HepG2 (cell line): ENCODE results near the gene SBNO2. TPM values are rescaled to one million over a fixed set of nuclear protein-coding genes. Genes with fewer than 3 reads are reported as not detected.

ENCODE experiments used
- ATAC-seq: fragments of 200-7000 bp; cut with Tn5 transposase; 3 replicates; pipeline ENCODE4 v1.9.1; 2020; ENCODE audit warnings: mild to moderate bottlenecking, moderate library complexity
- BruUV-seq: library from RNA; stranded (reverse); fragments of 400-500 nt; replicated peaks from 2 replicates; lab custom pipeline; 2021; lab: Mats Ljungman, UMichigan
- CTCF ChIA-PET: fragments of 300-600 bp; formaldehyde crosslinking; extraction: SDS; loops from one replicate; lab custom pipeline; 2021; ENCODE audit warnings: low total read pairs, inconsistent platforms, low intra/inter-chr PET ratio; lab: Yijun Ruan, JAX
- POLR2A ChIA-PET: fragments of 350-600 bp; sonication (Branson Sonifier 250); formaldehyde crosslinking; loops from one replicate; lab custom pipeline; 2020; ENCODE audit warnings: antibody characterized with exemption, inconsistent platforms; lab: Yijun Ruan, JAX
- DNase-seq: peaks from one replicate; pipeline ENCODE4 v3.0.0-alpha.2; 2015; ENCODE audit warnings: low spot score
- FAIRE-seq: peaks from 3 replicates; lab custom pipeline; 2011; peaks lifted over from hg19 to GRCh38; lab: Jason Lieb, UNC
- H2AFZ ChIP-seq: one replicate; pipeline ENCODE4 v1.6.1; 2011; ENCODE audit warnings: low read length, inconsistent platforms
- H3K27ac ChIP-seq: fragments of 300-600 bp; 3 replicates; pipeline ENCODE4 v1.8.0; 2011; ENCODE audit warnings: mixed run types, mild to moderate bottlenecking, mixed read lengths, low read length, inconsistent platforms; ENCODE audit not compliant: insufficient read depth; ENCODE audit errors: extremely low read length
- H3K27me3 ChIP-seq, 2 experiments: fragments of 200-600 bp in 1 of 2; 2 replicates in 1 of 2; 3 replicates in 1 of 2; pipeline versions ENCODE4 v1.6.0 to v1.8.0; 2011; ENCODE audit warnings: low read length in 2 of 2, mild to moderate bottlenecking in 2 of 2, moderate library complexity in 2 of 2, inconsistent platforms in 1 of 2; ENCODE audit not compliant: insufficient read depth in 2 of 2, control insufficient read depth in 1 of 2
- H3K36me3 ChIP-seq, 2 experiments: fragments of 200-600 bp in 1 of 2; replicated peaks in 1 of 2; 2 replicates in 1 of 2; 3 replicates in 1 of 2; pipeline versions ENCODE4 v1.5.1 to v1.8.0; 2011; ENCODE audit warnings: low read length in 2 of 2, inconsistent platforms in 1 of 2; ENCODE audit not compliant: insufficient read depth in 2 of 2, control insufficient read depth in 1 of 2
- H3K4me1 ChIP-seq: 2 replicates; pipeline ENCODE4 v1.5.1; 2012; ENCODE audit warnings: low read length, inconsistent platforms; ENCODE audit not compliant: insufficient read depth
- H3K4me2 ChIP-seq: 2 replicates; pipeline ENCODE4 v1.6.0; 2011; ENCODE audit warnings: low read depth, low read length, inconsistent platforms
- H3K4me3 ChIP-seq, 3 experiments: fragments of 200-600 bp in 1 of 3; sonication (generic), shearing (Covaris generic) in 1 of 3; replicated peaks in 1 of 3; 2 replicates each; pipeline ENCODE4 v1.5.1; 2011 to 2016; ENCODE audit warnings: low read length in 3 of 3, inconsistent platforms in 2 of 3, low read depth in 2 of 3, mild to moderate bottlenecking in 2 of 3, control low read depth in 1 of 3, mixed read lengths in 1 of 3; ENCODE audit not compliant: insufficient read depth in 1 of 3
- H3K79me2 ChIP-seq: one replicate; pipeline ENCODE4 v1.6.1; 2011; ENCODE audit warnings: low read length, inconsistent platforms; ENCODE audit not compliant: insufficient read depth
- H3K9ac ChIP-seq: 2 replicates; pipeline ENCODE4 v1.6.0; 2011; ENCODE audit warnings: mild to moderate bottlenecking, low read depth, low read length, inconsistent platforms; ENCODE audit not compliant: insufficient read depth
- H3K9me3 ChIP-seq: 2 replicates; pipeline ENCODE4 v1.5.1; 2012; ENCODE audit warnings: mild to moderate bottlenecking, low read length
- H4K20me1 ChIP-seq: 2 replicates; pipeline ENCODE4 v1.6.0; 2011; ENCODE audit warnings: inconsistent platforms, mild to moderate bottlenecking, low read length, moderate library complexity; ENCODE audit not compliant: insufficient read depth
- BRF2 ChIP-seq: sonication (generic); formaldehyde crosslinking; IDR thresholded peaks from 2 replicates; pipeline ENCODE4 v1.8.1; 2022; ENCODE audit warnings: mild to moderate bottlenecking, missing genetic modification reagents
- EHMT2 ChIP-seq: fragments of 200-600 bp; sonication (generic); IDR thresholded peaks from 2 replicates; pipeline ENCODE4 v1.7.0; 2017; ENCODE audit warnings: antibody characterized with exemption, low read depth, low read length, borderline replicate concordance
- FOXO4 ChIP-seq: sonication (generic); formaldehyde crosslinking; conservative IDR thresholded peaks from 2 replicates; pipeline ENCODE4 v1.8.1; 2023; ENCODE audit warnings: missing genetic modification reagents
- GFI1 ChIP-seq: sonication (generic); formaldehyde crosslinking; IDR thresholded peaks from 2 replicates; pipeline ENCODE4 v1.5.0; 2020; ENCODE audit warnings: missing genetic modification reagents, mild to moderate bottlenecking, borderline replicate concordance
- KLF15 ChIP-seq: sonication (generic); formaldehyde crosslinking; IDR thresholded peaks from 2 replicates; pipeline ENCODE4 v1.8.1; 2023; ENCODE audit warnings: borderline replicate concordance, mild to moderate bottlenecking, inconsistent platforms, missing genetic modification reagents, mixed read lengths
- PAXIP1 ChIP-seq: sonication (generic); formaldehyde crosslinking; conservative IDR thresholded peaks from 2 replicates; pipeline ENCODE4 v1.4.0; 2020; ENCODE audit warnings: mild to moderate bottlenecking, missing genetic modification reagents, moderate library complexity
- SRSF1 ChIP-seq: fragments of 200-400 bp; formaldehyde crosslinking; optimal IDR thresholded peaks from 2 replicates; pipeline ENCODE3; 2017; ENCODE audit warnings: mild to moderate bottlenecking, low read depth, low read length, moderate library complexity
- ZFP37 ChIP-seq: sonication (generic); formaldehyde crosslinking; IDR thresholded peaks from 2 replicates; pipeline ENCODE4 v1.4.0; 2020; ENCODE audit warnings: missing genetic modification reagents, borderline replicate concordance
- WGBS: methylation state at CpG from one replicate; pipeline ENCODE4 v1.1.6; 2017; ENCODE audit warnings: low lambda C conversion rate; 5-methylcytosine and 5-hydroxymethylcytosine counted together
- in situ Hi-C: cut with HindIII; loops from 2 replicates; pipeline ENCODE4 v1.10.0; 2017; ENCODE audit warnings: low pct_unique_long_range_greater_than_20kb; ENCODE audit not compliant: extremely low pct_ligation_motif_present
- intact Hi-C: fragments of 100-400 bp; cut with micrococcal nuclease; formaldehyde crosslinking; loops from one replicate; pipeline ENCODE4 v1.10.0; 2022; ENCODE audit not compliant: unreplicated experiment
- polyA plus RNA-seq, 8 experiments: library from polyadenylated mRNA; depleted of rRNA in 3 of 8; stranded (reverse) in 7 of 8; unstranded in 1 of 8; fragments of >200 nt; fragmentation: Illumina TruSeq in 4 of 8; extraction: Trizol in 4 of 8; gene quantifications; 2 replicates each; pipeline versions ENCODE4 v1.2.1 to v1.2.3, GENCODE V29; 2011 to 2016; ENCODE audit warnings: low read depth in 4 of 8, missing spikeins in 1 of 8, mixed read lengths in 1 of 8; ENCODE audit not compliant: insufficient read depth in 1 of 8
- total RNA-seq, 5 experiments: library from RNA; depleted of rRNA; stranded (reverse); fragments of >200 nt; fragmentation: Illumina TruSeq; extraction: Trizol; gene quantifications; 2 replicates each; pipeline ENCODE4 v1.2.3, GENCODE V29; 2016; ENCODE audit warnings: low read depth in 1 of 5
- TF ChIP-seq, protein P1 (sequence below): sonication (generic); formaldehyde crosslinking; IDR thresholded peaks from 2 replicates; pipeline ENCODE4 v1.5.0; 2020; ENCODE audit warnings: mild to moderate bottlenecking, low read depth, missing genetic modification reagents, borderline replicate concordance
- TF ChIP-seq, protein P2 (sequence below): sonication (generic); formaldehyde crosslinking; IDR thresholded peaks from 2 replicates; pipeline ENCODE4 v1.4.0; 2020; ENCODE audit warnings: missing genetic modification reagents

SBNO2 gene
- total and polyA plus RNA-seq, 2 of the 13 experiments (the other 11 are each of a cell fraction or from before 2014, with no cell fraction given) = 8.6 to 10.4 TPM

GRCh38 chr19:1107661-1108261, 66.3 kb downstream of the SBNO2 start:
- intact Hi-C loops (loop anchor here (10.0 kb wide), 1 partner anchor 53 kb away; no protein-coding TSS in a partner anchor), in situ Hi-C loops (no loop called here)
- H3K79me2 ChIP-seq = peaks cover 11% of the 10 kb centered on the region
- peaks cover 36% of the 10 kb centered on the region for H3K4me1 ChIP-seq
- FAIRE-seq = no peak
- H3K27ac ChIP-seq = no peak overlapping the region
- no TSS peak for BruUV-seq
- H2AFZ ChIP-seq = no peak overlapping the region
- no peak overlapping the region for H3K9ac ChIP-seq
- peaks cover 10 to 20% of the 10 kb centered on the region in 2 experiments; a peak in 4 of 5 replicates for H3K36me3 ChIP-seq
- H3K9me3 ChIP-seq = no peaks in the 10 kb centered on the region
- 98% methylated on average over 11 of the region's 25 CpGs for WGBS
- no peak overlapping the region for H3K4me3 ChIP-seq
- peaks cover 15% of the 10 kb centered on the region; the same call in 1 of the 2 replicates for H4K20me1 ChIP-seq
- H3K4me2 ChIP-seq = no peak overlapping the region
- DNase-seq = no peak
- POLR2A ChIA-PET = interaction anchor here (1.2 kb wide), 1 partner anchor 10 kb away, joined by 6 read pairs; no protein-coding TSS in a partner anchor
- no peaks in the 10 kb centered on the region for H3K27me3 ChIP-seq
- no peak for ATAC-seq
- CTCF ChIA-PET = no interaction called here
- TF ChIP-seq, protein P1, sequence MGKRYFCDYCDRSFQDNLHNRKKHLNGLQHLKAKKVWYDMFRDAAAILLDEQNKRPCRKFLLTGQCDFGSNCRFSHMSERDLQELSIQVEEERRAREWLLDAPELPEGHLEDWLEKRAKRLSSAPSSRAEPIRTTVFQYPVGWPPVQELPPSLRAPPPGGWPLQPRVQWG (CRISPR knock-in tag) = no peak
- no peak for TF ChIP-seq EHMT2
- TF ChIP-seq PAXIP1 (CRISPR knock-in tag) = no peak
- no peak for TF ChIP-seq FOXO4 (CRISPR knock-in tag)
- no peak for TF ChIP-seq SRSF1
- TF ChIP-seq KLF15 (CRISPR knock-in tag) = no peak
- TF ChIP-seq GFI1 = no peak
- TF ChIP-seq ZFP37 = no peak
- TF ChIP-seq, protein P2, sequence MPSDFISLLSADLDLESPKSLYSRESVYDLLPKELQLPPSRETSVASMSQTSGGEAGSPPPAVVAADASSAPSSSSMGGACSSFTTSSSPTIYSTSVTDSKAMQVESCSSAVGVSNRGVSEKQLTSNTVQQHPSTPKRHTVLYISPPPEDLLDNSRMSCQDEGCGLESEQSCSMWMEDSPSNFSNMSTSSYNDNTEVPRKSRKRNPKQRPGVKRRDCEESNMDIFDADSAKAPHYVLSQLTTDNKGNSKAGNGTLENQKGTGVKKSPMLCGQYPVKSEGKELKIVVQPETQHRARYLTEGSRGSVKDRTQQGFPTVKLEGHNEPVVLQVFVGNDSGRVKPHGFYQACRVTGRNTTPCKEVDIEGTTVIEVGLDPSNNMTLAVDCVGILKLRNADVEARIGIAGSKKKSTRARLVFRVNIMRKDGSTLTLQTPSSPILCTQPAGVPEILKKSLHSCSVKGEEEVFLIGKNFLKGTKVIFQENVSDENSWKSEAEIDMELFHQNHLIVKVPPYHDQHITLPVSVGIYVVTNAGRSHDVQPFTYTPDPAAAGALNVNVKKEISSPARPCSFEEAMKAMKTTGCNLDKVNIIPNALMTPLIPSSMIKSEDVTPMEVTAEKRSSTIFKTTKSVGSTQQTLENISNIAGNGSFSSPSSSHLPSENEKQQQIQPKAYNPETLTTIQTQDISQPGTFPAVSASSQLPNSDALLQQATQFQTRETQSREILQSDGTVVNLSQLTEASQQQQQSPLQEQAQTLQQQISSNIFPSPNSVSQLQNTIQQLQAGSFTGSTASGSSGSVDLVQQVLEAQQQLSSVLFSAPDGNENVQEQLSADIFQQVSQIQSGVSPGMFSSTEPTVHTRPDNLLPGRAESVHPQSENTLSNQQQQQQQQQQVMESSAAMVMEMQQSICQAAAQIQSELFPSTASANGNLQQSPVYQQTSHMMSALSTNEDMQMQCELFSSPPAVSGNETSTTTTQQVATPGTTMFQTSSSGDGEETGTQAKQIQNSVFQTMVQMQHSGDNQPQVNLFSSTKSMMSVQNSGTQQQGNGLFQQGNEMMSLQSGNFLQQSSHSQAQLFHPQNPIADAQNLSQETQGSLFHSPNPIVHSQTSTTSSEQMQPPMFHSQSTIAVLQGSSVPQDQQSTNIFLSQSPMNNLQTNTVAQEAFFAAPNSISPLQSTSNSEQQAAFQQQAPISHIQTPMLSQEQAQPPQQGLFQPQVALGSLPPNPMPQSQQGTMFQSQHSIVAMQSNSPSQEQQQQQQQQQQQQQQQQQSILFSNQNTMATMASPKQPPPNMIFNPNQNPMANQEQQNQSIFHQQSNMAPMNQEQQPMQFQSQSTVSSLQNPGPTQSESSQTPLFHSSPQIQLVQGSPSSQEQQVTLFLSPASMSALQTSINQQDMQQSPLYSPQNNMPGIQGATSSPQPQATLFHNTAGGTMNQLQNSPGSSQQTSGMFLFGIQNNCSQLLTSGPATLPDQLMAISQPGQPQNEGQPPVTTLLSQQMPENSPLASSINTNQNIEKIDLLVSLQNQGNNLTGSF (CRISPR knock-in tag) = no peak
- no peak for TF ChIP-seq BRF2 (CRISPR knock-in tag)
